NCI-H2081 treated with DMSO at 0.1 percent for 48 hours (cell line): ENCODE data around the gene KCNH1.

Source experiments
- DNase-seq: peaks from one replicate; lab custom pipeline; 2025; lab: John Stamatoyannopoulos, UW

Gene KCNH1

GRCh38 chr1:210707300-210708240 is 426.4 kb downstream of the KCNH1 start:
- DNase-seq = no peak

GRCh38 chr1:210706246-210706645 is 427.7 kb downstream of the KCNH1 start:
- no peak for DNase-seq

- no peak for DNase-seq
Observed at GRCh38 chr1:210705086-210705485, 428.9 kb downstream of the KCNH1 start.

GRCh38 chr1:210703593-210703992 is 430.4 kb downstream of the KCNH1 start:
- DNase-seq = no peak

- DNase-seq = no peak
Observed at GRCh38 chr1:210702506-210702905, 431.4 kb downstream of the KCNH1 start.

GRCh38 chr1:210700511-210700910 is 433.4 kb downstream of the KCNH1 start:
- DNase-seq = no peak

- no peak for DNase-seq
Observed at GRCh38 chr1:210700083-210700482, 433.9 kb downstream of the KCNH1 start.

GRCh38 chr1:210698661-210699060 is 435.3 kb downstream of the KCNH1 start:
- DNase-seq = no peak

GRCh38 chr1:210697185-210697584 is 436.8 kb downstream of the KCNH1 start:
- DNase-seq = no peak

GRCh38 chr1:210696709-210697108 is 437.2 kb downstream of the KCNH1 start:
- no peak for DNase-seq

GRCh38 chr1:210695026-210695425 is 438.9 kb downstream of the KCNH1 start:
- DNase-seq = no peak

GRCh38 chr1:210692796-210693195 is 441.2 kb downstream of the KCNH1 start:
- no peak for DNase-seq

GRCh38 chr1:210691039-210691610 is 442.8 kb downstream of the KCNH1 start:
- DNase-seq = peak; percentile 50

- DNase-seq = no peak
Observed at GRCh38 chr1:210690236-210690635, 443.7 kb downstream of the KCNH1 start.

- DNase-seq = no peak
Observed at GRCh38 chr1:210689826-210690225, 444.1 kb downstream of the KCNH1 start.

- no peak for DNase-seq
Observed at GRCh38 chr1:210688512-210689234, 445.3 kb downstream of the KCNH1 start.

GRCh38 chr1:210687582-210688279 is 446.2 kb downstream of the KCNH1 start:
- DNase-seq = no peak

- DNase-seq = no peak
Observed at GRCh38 chr1:210686841-210687240, 447.1 kb downstream of the KCNH1 start.

- no peak for DNase-seq
Observed at GRCh38 chr1:210685295-210685650, 448.7 kb downstream of the KCNH1 start.

GRCh38 chr1:210684466-210685294 is 449.3 kb downstream of the KCNH1 start:
- DNase-seq = no peak

- DNase-seq = no peak
Observed at GRCh38 chr1:210683403-210684047, 450.4 kb downstream of the KCNH1 start.
